HCT116 (cell line): ENCODE data around the gene FSCN2. TPM values are rescaled to one million over a fixed set of nuclear protein-coding genes. Genes with fewer than 3 reads are reported as not detected.
A peak's percentile ranks its signal among the peaks of the same experiment; 100 is the strongest.

Source experiments
- ATAC-seq: fragments of 200-7000 bp; cut with Tn5 transposase; 2 replicates; pipeline ENCODE4 v1.9.1; 2020; ENCODE audit warnings: mild to moderate bottlenecking, moderate library complexity
- BruUV-seq: library from RNA; stranded (reverse); fragments of 400-500 nt; replicated peaks from 2 replicates; lab custom pipeline; 2021; lab: Mats Ljungman, UMichigan
- CTCF ChIA-PET: fragments of 300-600 bp; sonication (Branson Sonifier 250); formaldehyde crosslinking; loops from one replicate; lab custom pipeline; 2021; ENCODE audit warnings: antibody characterized with exemption; lab: Charles Lee
- POLR2A ChIA-PET: fragments of 300-600, 350-600 bp; sonication (Branson Sonifier 250); formaldehyde crosslinking; loops from one replicate; lab custom pipeline; 2021; ENCODE audit warnings: antibody characterized with exemption; lab: Charles Lee
- RAD21 ChIA-PET, 2 experiments: fragments of 300-600 bp; sonication (Branson Sonifier 250); formaldehyde crosslinking; loops; one replicate each; lab custom pipeline; 2023; ENCODE audit warnings: low total read pairs in 2 of 2; ENCODE audit not compliant: uncharacterized antibody in 2 of 2, unreplicated experiment in 2 of 2, low non-redundant PET in 1 of 2; lab: Charles Lee
- DNase-seq: peaks from one replicate; pipeline ENCODE4 v3.0.0-alpha.2; 2010; ENCODE audit warnings: low read depth, low spot score
- H2AFZ ChIP-seq: fragments of 200-600 bp; shearing (Covaris generic), sonication (generic); 2 replicates; pipeline ENCODE4 v1.6.1; 2017; ENCODE audit warnings: low read depth, mixed run types, mixed read lengths, antibody characterized with exemption, low read length; ENCODE audit not compliant: poor library complexity, severe bottlenecking
- H3K27ac ChIP-seq: 2 replicates; pipeline ENCODE4 v1.5.1; 2012; ENCODE audit warnings: low read depth, low read length
- H3K27me3 ChIP-seq: fragments of 200-600 bp; sonication (generic); 2 replicates; pipeline ENCODE4 v1.6.1; 2016; ENCODE audit warnings: mixed run types, low read length, mixed read lengths; ENCODE audit not compliant: insufficient read depth
- H3K36me3 ChIP-seq, 2 experiments: fragments of 200-500 bp in 1 of 2; fragments of 200-600 bp in 1 of 2; sonication (Bioruptor generic) in 1 of 2; sonication (generic) in 1 of 2; 2 replicates each; pipeline versions ENCODE4 v1.5.1 to v1.6.1; 2014 to 2016; ENCODE audit warnings: low read length in 2 of 2, inconsistent platforms in 1 of 2, mixed read lengths in 1 of 2, mixed run types in 1 of 2; ENCODE audit not compliant: insufficient read depth in 2 of 2, control insufficient read depth in 1 of 2
- H3K4me1 ChIP-seq, 2 experiments: fragments of 200-600 bp in 1 of 2; sonication (generic) in 1 of 2; 2 replicates each; pipeline versions ENCODE4 v1.5.1 to v1.6.1; 2012 to 2017; ENCODE audit warnings: low read length in 2 of 2, inconsistent platforms in 1 of 2, mild to moderate bottlenecking in 1 of 2, mixed read lengths in 1 of 2, mixed run types in 1 of 2, moderate library complexity in 1 of 2; ENCODE audit not compliant: insufficient read depth in 2 of 2, control insufficient read depth in 1 of 2
- H3K4me2 ChIP-seq: fragments of 200-600 bp; sonication (generic); 2 replicates; pipeline ENCODE4 v1.6.1; 2017; ENCODE audit warnings: mixed run types, low read length, mixed read lengths
- H3K4me3 ChIP-seq, 2 experiments: fragments of 200-600 bp in 1 of 2; sonication (generic) in 1 of 2; replicated peaks in 1 of 2; 2 replicates each; pipeline ENCODE4 v1.5.1; 2011 to 2016; ENCODE audit warnings: low read length in 2 of 2, control low read depth in 1 of 2, low read depth in 1 of 2, mild to moderate bottlenecking in 1 of 2, mixed read lengths in 1 of 2, mixed run types in 1 of 2
- H3K79me2 ChIP-seq: fragments of 200-600 bp; sonication (generic); 2 replicates; pipeline ENCODE4 v1.6.1; 2017; ENCODE audit warnings: mild to moderate bottlenecking, mixed run types, low read length, moderate library complexity, mixed read lengths; ENCODE audit not compliant: insufficient read depth
- H3K9ac ChIP-seq: fragments of 200-600 bp; sonication (generic); 2 replicates; pipeline ENCODE4 v1.6.1; 2016; ENCODE audit warnings: low read length, mixed read lengths
- H3K9me2 ChIP-seq: fragments of 200-600 bp; sonication (generic), shearing (Covaris generic); 2 replicates; pipeline ENCODE4 v1.6.1; 2017; ENCODE audit warnings: mixed run types, mild to moderate bottlenecking, moderate library complexity; ENCODE audit not compliant: insufficient read depth
- H3K9me3 ChIP-seq, 2 experiments: fragments of 200-500 bp in 1 of 2; fragments of 200-600 bp in 1 of 2; sonication (Bioruptor generic) in 1 of 2; sonication (generic) in 1 of 2; 2 replicates each; pipeline ENCODE4 v1.6.1; 2014 to 2017; ENCODE audit warnings: low read length in 2 of 2, mixed read lengths in 2 of 2, inconsistent platforms in 1 of 2, low read depth in 1 of 2, mild to moderate bottlenecking in 1 of 2, mixed run types in 1 of 2, moderate library complexity in 1 of 2; ENCODE audit not compliant: control insufficient read depth in 1 of 2, insufficient read depth in 1 of 2
- H4K20me1 ChIP-seq: fragments of 200-600 bp; sonication (generic), shearing (Covaris generic); 2 replicates; pipeline ENCODE4 v1.6.1; 2017; ENCODE audit warnings: mixed run types, mild to moderate bottlenecking, moderate library complexity; ENCODE audit not compliant: insufficient read depth
- CEBPB ChIP-seq: IDR thresholded peaks from 2 replicates; pipeline ENCODE4 v1.6.1; 2012; ENCODE audit warnings: low read depth
- EGR1 ChIP-seq: IDR thresholded peaks from 2 replicates; pipeline ENCODE4 v1.6.1; 2012; ENCODE audit warnings: low read depth
- ELF1 ChIP-seq: IDR thresholded peaks from 2 replicates; pipeline ENCODE4 v1.6.1; 2012; ENCODE audit warnings: low read depth, borderline replicate concordance
- EZH2 ChIP-seq: fragments of 200-600 bp; sonication (generic); IDR thresholded peaks from 2 replicates; pipeline ENCODE4 v1.6.1; 2017; ENCODE audit warnings: antibody characterized with exemption, mixed run types
- EZH2phosphoT487 ChIP-seq: fragments of 200-600 bp; IDR thresholded peaks from 2 replicates; pipeline ENCODE4 v1.6.1; 2018; ENCODE audit warnings: antibody characterized with exemption, borderline replicate concordance
- FOSL1 ChIP-seq: IDR thresholded peaks from 2 replicates; pipeline ENCODE4 v1.6.1; 2012; ENCODE audit warnings: low read depth
- POLR2A ChIP-seq: IDR thresholded peaks from 2 replicates; pipeline ENCODE4 v1.7.0; 2011; ENCODE audit warnings: borderline replicate concordance; ENCODE audit not compliant: insufficient read depth, insufficient read length; ENCODE audit errors: extremely low read depth
- POLR2AphosphoS5 ChIP-seq: IDR thresholded peaks from 2 replicates; pipeline ENCODE4 v1.6.1; 2011; ENCODE audit warnings: mild to moderate bottlenecking, low read depth, low read length, moderate library complexity
- RAD21 ChIP-seq: IDR thresholded peaks from 2 replicates; pipeline ENCODE4 v1.6.1; 2012; ENCODE audit warnings: low read depth, mild to moderate bottlenecking
- SIN3A ChIP-seq: IDR thresholded peaks from 2 replicates; pipeline ENCODE4 v1.6.1; 2012; ENCODE audit warnings: low read depth
- SP1 ChIP-seq: IDR thresholded peaks from 2 replicates; pipeline ENCODE4 v1.6.1; 2012; ENCODE audit warnings: low read depth
- TCF7L2 ChIP-seq: IDR thresholded peaks from 2 replicates; pipeline ENCODE4 v1.7.0; 2011; ENCODE audit warnings: borderline replicate concordance, inconsistent platforms; ENCODE audit not compliant: insufficient read depth, insufficient read length; ENCODE audit errors: extremely low read depth
- ZFX ChIP-seq: fragments of 450-650 bp; IDR thresholded peaks from 2 replicates; pipeline ENCODE4 v1.6.1; 2017
- ZNF274 ChIP-seq: fragments of 200-500 bp; sonication (Bioruptor generic); IDR thresholded peaks from 2 replicates; pipeline ENCODE4 v1.6.1; 2014; ENCODE audit warnings: mild to moderate bottlenecking, low read depth, low read length, inconsistent platforms
- intact Hi-C: fragments of 100-400 bp; cut with micrococcal nuclease; formaldehyde crosslinking; loops from 2 replicates; pipeline ENCODE4 v1.10.0; 2022
- total RNA-seq: library from RNA; stranded (reverse); gene quantifications from one replicate; pipeline ENCODE4 v1.2.1, GENCODE V29; 2021; ENCODE audit not compliant: unreplicated experiment
- TF ChIP-seq, protein P1 (sequence below): IDR thresholded peaks from 2 replicates; pipeline ENCODE4 v1.6.1; 2012; ENCODE audit warnings: low read depth
- TF ChIP-seq, protein P2 (sequence below): IDR thresholded peaks from 2 replicates; pipeline ENCODE4 v1.6.1; 2012
- TF ChIP-seq, protein P3 (sequence below): IDR thresholded peaks from 2 replicates; pipeline ENCODE4 v1.6.1; 2012
- TF ChIP-seq, protein P4 (sequence below), 3 experiments: fragments of 200-600 bp in 1 of 3; sonication (generic) in 1 of 3; IDR thresholded peaks in 2 of 3; conservative IDR thresholded peaks in 1 of 3; 2 replicates each; pipeline ENCODE4 v1.5.1; 2012 to 2017; ENCODE audit warnings: low read depth in 2 of 3, low read length in 2 of 3, antibody characterized with exemption in 1 of 3, borderline replicate concordance in 1 of 3, control low read depth in 1 of 3, mild to moderate bottlenecking in 1 of 3, mixed read lengths in 1 of 3, mixed run types in 1 of 3, moderate library complexity in 1 of 3; ENCODE audit not compliant: insufficient read depth in 1 of 3

The FSCN2 gene
- total RNA-seq, 1 experiment from 2014 or later: 10.1 TPM

DNA sequence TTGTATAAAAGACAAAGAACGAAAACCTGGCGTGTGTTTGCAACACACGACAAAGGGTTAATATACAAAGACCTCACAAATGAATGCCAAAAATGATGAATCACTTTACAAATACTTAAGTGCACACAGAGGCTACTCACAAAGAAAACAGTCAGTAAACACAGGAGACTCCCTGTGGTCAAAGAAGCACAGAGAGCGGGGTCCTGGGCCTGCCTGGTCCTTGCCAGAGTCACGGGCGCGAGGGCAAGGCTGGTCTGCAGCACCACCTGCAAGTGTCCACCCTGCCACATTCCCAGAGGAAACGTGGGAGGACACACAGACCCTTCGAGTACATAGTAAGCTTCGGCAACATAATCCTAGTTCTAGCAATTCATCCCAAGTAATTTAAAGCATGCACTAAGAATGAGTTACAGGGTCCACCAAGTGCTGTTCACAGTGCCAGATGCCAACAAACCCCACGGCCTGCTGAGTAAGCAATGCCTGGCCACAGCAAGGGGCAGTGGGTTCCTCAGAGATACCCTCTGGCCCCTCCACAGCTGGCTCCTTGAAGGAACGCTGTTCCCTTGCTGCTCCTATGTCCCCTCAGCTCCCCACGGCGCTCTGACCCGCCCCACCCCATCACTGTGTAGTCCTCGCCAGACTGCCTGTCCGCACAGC, 48.6 kb downstream of the FSCN2 start:
- CTCF ChIA-PET: no interaction called here
- peak; percentile 76 for ATAC-seq
- no peak overlapping the region for H3K4me3 ChIP-seq
- no peaks in the 10 kb centered on the region for H3K27me3 ChIP-seq
- no TSS peak for BruUV-seq
- H3K27ac ChIP-seq: peak overlapping the region; percentile 40
- TF ChIP-seq FOSL1 (no peak), SP1 (no peak), ELF1 (no peak), SIN3A (no peak), TCF7L2 (no peak), EZH2phosphoT487 (no peak), RAD21 (no peak), EZH2 (no peak), EGR1 (no peak), CEBPB (no peak), ZFX (no peak), POLR2A (no peak), POLR2AphosphoS5 (no peak), ZNF274 (no peak)
- TF ChIP-seq, protein P1, sequence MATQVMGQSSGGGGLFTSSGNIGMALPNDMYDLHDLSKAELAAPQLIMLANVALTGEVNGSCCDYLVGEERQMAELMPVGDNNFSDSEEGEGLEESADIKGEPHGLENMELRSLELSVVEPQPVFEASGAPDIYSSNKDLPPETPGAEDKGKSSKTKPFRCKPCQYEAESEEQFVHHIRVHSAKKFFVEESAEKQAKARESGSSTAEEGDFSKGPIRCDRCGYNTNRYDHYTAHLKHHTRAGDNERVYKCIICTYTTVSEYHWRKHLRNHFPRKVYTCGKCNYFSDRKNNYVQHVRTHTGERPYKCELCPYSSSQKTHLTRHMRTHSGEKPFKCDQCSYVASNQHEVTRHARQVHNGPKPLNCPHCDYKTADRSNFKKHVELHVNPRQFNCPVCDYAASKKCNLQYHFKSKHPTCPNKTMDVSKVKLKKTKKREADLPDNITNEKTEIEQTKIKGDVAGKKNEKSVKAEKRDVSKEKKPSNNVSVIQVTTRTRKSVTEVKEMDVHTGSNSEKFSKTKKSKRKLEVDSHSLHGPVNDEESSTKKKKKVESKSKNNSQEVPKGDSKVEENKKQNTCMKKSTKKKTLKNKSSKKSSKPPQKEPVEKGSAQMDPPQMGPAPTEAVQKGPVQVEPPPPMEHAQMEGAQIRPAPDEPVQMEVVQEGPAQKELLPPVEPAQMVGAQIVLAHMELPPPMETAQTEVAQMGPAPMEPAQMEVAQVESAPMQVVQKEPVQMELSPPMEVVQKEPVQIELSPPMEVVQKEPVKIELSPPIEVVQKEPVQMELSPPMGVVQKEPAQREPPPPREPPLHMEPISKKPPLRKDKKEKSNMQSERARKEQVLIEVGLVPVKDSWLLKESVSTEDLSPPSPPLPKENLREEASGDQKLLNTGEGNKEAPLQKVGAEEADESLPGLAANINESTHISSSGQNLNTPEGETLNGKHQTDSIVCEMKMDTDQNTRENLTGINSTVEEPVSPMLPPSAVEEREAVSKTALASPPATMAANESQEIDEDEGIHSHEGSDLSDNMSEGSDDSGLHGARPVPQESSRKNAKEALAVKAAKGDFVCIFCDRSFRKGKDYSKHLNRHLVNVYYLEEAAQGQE: no peak
- TF ChIP-seq, protein P2, sequence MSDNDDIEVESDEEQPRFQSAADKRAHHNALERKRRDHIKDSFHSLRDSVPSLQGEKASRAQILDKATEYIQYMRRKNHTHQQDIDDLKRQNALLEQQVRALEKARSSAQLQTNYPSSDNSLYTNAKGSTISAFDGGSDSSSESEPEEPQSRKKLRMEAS: no peak
- TF ChIP-seq, protein P3, sequence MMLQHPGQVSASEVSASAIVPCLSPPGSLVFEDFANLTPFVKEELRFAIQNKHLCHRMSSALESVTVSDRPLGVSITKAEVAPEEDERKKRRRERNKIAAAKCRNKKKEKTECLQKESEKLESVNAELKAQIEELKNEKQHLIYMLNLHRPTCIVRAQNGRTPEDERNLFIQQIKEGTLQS: no peak
- TF ChIP-seq, protein P4, sequence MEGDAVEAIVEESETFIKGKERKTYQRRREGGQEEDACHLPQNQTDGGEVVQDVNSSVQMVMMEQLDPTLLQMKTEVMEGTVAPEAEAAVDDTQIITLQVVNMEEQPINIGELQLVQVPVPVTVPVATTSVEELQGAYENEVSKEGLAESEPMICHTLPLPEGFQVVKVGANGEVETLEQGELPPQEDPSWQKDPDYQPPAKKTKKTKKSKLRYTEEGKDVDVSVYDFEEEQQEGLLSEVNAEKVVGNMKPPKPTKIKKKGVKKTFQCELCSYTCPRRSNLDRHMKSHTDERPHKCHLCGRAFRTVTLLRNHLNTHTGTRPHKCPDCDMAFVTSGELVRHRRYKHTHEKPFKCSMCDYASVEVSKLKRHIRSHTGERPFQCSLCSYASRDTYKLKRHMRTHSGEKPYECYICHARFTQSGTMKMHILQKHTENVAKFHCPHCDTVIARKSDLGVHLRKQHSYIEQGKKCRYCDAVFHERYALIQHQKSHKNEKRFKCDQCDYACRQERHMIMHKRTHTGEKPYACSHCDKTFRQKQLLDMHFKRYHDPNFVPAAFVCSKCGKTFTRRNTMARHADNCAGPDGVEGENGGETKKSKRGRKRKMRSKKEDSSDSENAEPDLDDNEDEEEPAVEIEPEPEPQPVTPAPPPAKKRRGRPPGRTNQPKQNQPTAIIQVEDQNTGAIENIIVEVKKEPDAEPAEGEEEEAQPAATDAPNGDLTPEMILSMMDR (IDR thresholded peaks at IDR 0.05 in 2 of 3, conservative IDR thresholded peaks at IDR 0.05 in 1 of 3; ENCODE audit: borderline replicate concordance in 1 of 3, insufficient read depth in 1 of 3, low read depth in 2 of 3, low read length in 2 of 3): no peak
- RAD21 ChIA-PET: interaction anchor here in 1 of 2 experiments (0.7 kb wide), 1 partner anchor 100 kb away, joined by 4 read pairs; no protein-coding TSS in a partner anchor
- H3K9ac ChIP-seq: no peak overlapping the region
- intact Hi-C loops: no loop called here
- H3K4me1 ChIP-seq: peaks cover 24 to 42% of the 10 kb centered on the region in 2 experiments
- POLR2A ChIA-PET: interaction anchor here (1.1 kb wide), 1 partner anchor 10 kb away, joined by 5 read pairs; no protein-coding TSS in a partner anchor
- no peak for DNase-seq
- H4K20me1 ChIP-seq: peaks cover 8% of the 10 kb centered on the region
- no peaks in the 10 kb centered on the region for H3K9me2 ChIP-seq
- peaks cover 79% of the 10 kb centered on the region for H3K79me2 ChIP-seq
- H3K4me2 ChIP-seq: peak overlapping the region; percentile 45
- H2AFZ ChIP-seq: no peak overlapping the region
- no peaks in the 10 kb centered on the region for H3K9me3 ChIP-seq
- peaks cover 29 to 51% of the 10 kb centered on the region in 2 experiments for H3K36me3 ChIP-seq
